Astrocyte of the cerebellum (primary cell): ENCODE data around the gene MFF.

Experiments used
- DNase-seq: peaks from one replicate; pipeline ENCODE4 v3.0.0-alpha.2; 2011; ENCODE audit warnings: low read depth
- H3K4me3 ChIP-seq: 2 replicates; pipeline ENCODE4 v1.5.1; 2011; ENCODE audit warnings: mild to moderate bottlenecking, low read depth, low read length, moderate library complexity
- in situ Hi-C: cut with HindIII; loops from 2 replicates; pipeline ENCODE4 v1.10.0; 2017; ENCODE audit warnings: low sequenced_read_pairs
- TF ChIP-seq, protein P1 (sequence below): IDR thresholded peaks from 2 replicates; pipeline ENCODE4 v1.5.1; 2012; ENCODE audit warnings: low read length, low read depth, moderate library complexity, mild to moderate bottlenecking; ENCODE audit errors: missing control alignments

MFF gene

GRCh38 chr2:227370791-227371312 lies 45.8 kb downstream of the MFF start:
- TF ChIP-seq, protein P1, sequence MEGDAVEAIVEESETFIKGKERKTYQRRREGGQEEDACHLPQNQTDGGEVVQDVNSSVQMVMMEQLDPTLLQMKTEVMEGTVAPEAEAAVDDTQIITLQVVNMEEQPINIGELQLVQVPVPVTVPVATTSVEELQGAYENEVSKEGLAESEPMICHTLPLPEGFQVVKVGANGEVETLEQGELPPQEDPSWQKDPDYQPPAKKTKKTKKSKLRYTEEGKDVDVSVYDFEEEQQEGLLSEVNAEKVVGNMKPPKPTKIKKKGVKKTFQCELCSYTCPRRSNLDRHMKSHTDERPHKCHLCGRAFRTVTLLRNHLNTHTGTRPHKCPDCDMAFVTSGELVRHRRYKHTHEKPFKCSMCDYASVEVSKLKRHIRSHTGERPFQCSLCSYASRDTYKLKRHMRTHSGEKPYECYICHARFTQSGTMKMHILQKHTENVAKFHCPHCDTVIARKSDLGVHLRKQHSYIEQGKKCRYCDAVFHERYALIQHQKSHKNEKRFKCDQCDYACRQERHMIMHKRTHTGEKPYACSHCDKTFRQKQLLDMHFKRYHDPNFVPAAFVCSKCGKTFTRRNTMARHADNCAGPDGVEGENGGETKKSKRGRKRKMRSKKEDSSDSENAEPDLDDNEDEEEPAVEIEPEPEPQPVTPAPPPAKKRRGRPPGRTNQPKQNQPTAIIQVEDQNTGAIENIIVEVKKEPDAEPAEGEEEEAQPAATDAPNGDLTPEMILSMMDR = no peak
- H3K4me3 ChIP-seq = no peak overlapping the region
- in situ Hi-C loops = no loop called here
- DNase-seq = peak; percentile 67

- TF ChIP-seq, protein P1 = no peak
- H3K4me3 ChIP-seq = no peak overlapping the region
- in situ Hi-C loops = no loop called here
- no peak for DNase-seq
Observed at GRCh38 chr2:227373389-227373788, 48.3 kb downstream of the MFF start.

GRCh38 chr2:227374158-227374557 lies 49.1 kb downstream of the MFF start:
- TF ChIP-seq, protein P1 = no peak
- no peak overlapping the region for H3K4me3 ChIP-seq
- peak; percentile 76 for DNase-seq
- in situ Hi-C loops = no loop called here

DNA sequence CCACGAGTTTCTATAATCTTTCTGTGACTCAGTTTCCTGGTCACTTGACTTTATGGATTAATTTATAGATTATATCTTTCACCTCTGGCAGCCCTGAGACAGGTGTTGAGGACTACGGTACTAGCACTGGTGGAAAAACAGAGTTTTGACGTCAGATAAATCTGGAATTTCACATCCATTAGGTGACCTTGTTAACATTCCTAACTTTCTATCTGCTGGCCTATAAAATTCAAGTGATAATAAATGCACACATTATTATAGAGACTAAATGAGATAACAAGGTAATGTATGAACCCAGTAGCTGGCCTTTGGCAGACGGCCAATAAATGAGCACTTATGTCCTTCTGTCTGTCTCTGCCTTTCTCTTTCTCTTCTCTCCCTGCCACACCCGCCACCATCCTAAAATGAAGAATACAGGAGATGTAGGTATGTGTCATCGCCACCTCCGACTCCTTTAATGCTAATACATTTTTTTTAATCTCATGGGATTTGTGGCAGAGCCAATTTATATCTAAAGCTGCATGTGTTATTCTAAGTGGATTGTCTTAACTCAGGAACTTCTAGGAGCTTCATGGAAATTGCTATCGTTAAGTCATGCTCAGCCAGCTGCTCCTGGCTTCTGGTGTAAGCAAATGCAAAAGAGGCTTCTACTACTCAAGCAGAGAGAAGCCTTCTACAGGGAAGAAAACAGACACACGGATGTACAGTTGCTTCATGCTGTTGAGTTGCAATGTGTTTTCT lies 51.8 kb downstream of the MFF start:
- no peak for DNase-seq
- in situ Hi-C loops = no loop called here
- TF ChIP-seq, protein P1 = no peak

GRCh38 chr2:227377467-227378351 lies 52.7 kb downstream of the MFF start:
- in situ Hi-C loops = no loop called here
- no peak for DNase-seq
- TF ChIP-seq, protein P1 = no peak

More for the DNA sequence above, 51.8 kb downstream of the MFF start:
- H3K4me3 ChIP-seq = no peak overlapping the region

GRCh38 chr2:227378371-227378782 lies 53.3 kb downstream of the MFF start:
- DNase-seq = no peak
- in situ Hi-C loops = no loop called here
- TF ChIP-seq, protein P1 = no peak
- H3K4me3 ChIP-seq = no peak overlapping the region

More at GRCh38 chr2:227377467-227378351, 52.7 kb downstream of the MFF start:
- H3K4me3 ChIP-seq = no peak overlapping the region
